GM12878 (cell line): ENCODE data around the gene ANTKMT. TPM values are rescaled to one million over a fixed set of nuclear protein-coding genes. Genes with fewer than 3 reads are reported as not detected.
A peak's percentile ranks its signal among the peaks of the same experiment; 100 is the strongest.

Source experiments
- ATAC-seq: fragments of 200-7000 bp; cut with Tn5 transposase; 3 replicates; pipeline ENCODE4 v1.9.1; 2020; ENCODE audit warnings: mild to moderate bottlenecking, moderate library complexity
- BruUV-seq: library from RNA; stranded (reverse); fragments of 400-500 nt; replicated peaks from 2 replicates; lab custom pipeline; 2021; lab: Mats Ljungman, UMichigan
- CTCF ChIA-PET: fragments of 300-600 bp; sonication (Branson Sonifier 250); formaldehyde crosslinking; extraction: SDS; loops from one replicate; lab custom pipeline; 2021; ENCODE audit warnings: inconsistent platforms; lab: Yijun Ruan, JAX
- POLR2A ChIA-PET: fragments of 350-600 bp; formaldehyde crosslinking; extraction: SDS; loops from one replicate; lab custom pipeline; 2021; ENCODE audit warnings: inconsistent platforms; lab: Charles Lee
- RAD21 ChIA-PET: fragments of 300-600 bp; sonication (Branson Sonifier 250); formaldehyde crosslinking; loops from one replicate; lab custom pipeline; 2023; ENCODE audit warnings: antibody characterized with exemption; ENCODE audit not compliant: unreplicated experiment; lab: Charles Lee
- SMC1A ChIA-PET: fragments of 300-600 bp; sonication (Branson Sonifier 250); formaldehyde crosslinking; loops from one replicate; lab custom pipeline; 2023; ENCODE audit not compliant: unreplicated experiment, uncharacterized antibody; lab: Charles Lee
- DNase-seq: peaks from one replicate; pipeline ENCODE4 v3.0.0-alpha.2; 2011; ENCODE audit warnings: low read depth, low spot score
- FAIRE-seq: peaks from 3 replicates; lab custom pipeline; 2011; peaks lifted over from hg19 to GRCh38; lab: Jason Lieb, UNC
- H2AFZ ChIP-seq: 2 replicates; pipeline ENCODE4 v1.6.0; 2011; ENCODE audit warnings: low read depth, low read length, control low read depth; ENCODE audit not compliant: control insufficient read depth
- H3K27ac ChIP-seq: 2 replicates; pipeline ENCODE4 v1.5.1; 2011; ENCODE audit warnings: control low read depth; ENCODE audit not compliant: control insufficient read depth, insufficient read depth
- H3K27me3 ChIP-seq, 2 experiments: replicated peaks in 1 of 2; 2 replicates each; pipeline versions ENCODE4 v1.6.0 to v1.6.1; 2011; ENCODE audit warnings: low read length in 1 of 2; ENCODE audit not compliant: control insufficient read depth in 2 of 2, insufficient read depth in 2 of 2
- H3K36me3 ChIP-seq, 2 experiments: 2 replicates each; pipeline ENCODE4 v1.5.1; 2011; ENCODE audit warnings: low read length in 1 of 2; ENCODE audit not compliant: control insufficient read depth in 2 of 2, insufficient read depth in 2 of 2
- H3K4me1 ChIP-seq: 2 replicates; pipeline ENCODE4 v1.6.1; 2011; ENCODE audit warnings: mild to moderate bottlenecking, low read length, moderate library complexity, mixed read lengths; ENCODE audit not compliant: control insufficient read depth, insufficient read depth
- H3K4me2 ChIP-seq: 2 replicates; pipeline ENCODE4 v1.6.0; 2011; ENCODE audit warnings: control low read depth; ENCODE audit not compliant: control insufficient read depth, insufficient read depth
- H3K4me3 ChIP-seq: fragments of 200-600 bp; sonication (generic); 2 replicates; pipeline ENCODE4 v1.5.1; 2016
- H3K79me2 ChIP-seq: 2 replicates; pipeline ENCODE4 v1.6.0; 2011; ENCODE audit warnings: low read length; ENCODE audit not compliant: control insufficient read depth, insufficient read depth
- H3K9ac ChIP-seq: 2 replicates; pipeline ENCODE4 v1.8.0; 2011; ENCODE audit warnings: low read length, control low read depth, mixed read lengths; ENCODE audit not compliant: control insufficient read depth, insufficient read depth
- H3K9me3 ChIP-seq: replicated peaks from 3 replicates; pipeline ENCODE4 v1.5.1; 2011; ENCODE audit warnings: mild to moderate bottlenecking, low read length; ENCODE audit not compliant: control insufficient read depth, insufficient read depth
- H4K20me1 ChIP-seq: 2 replicates; pipeline ENCODE4 v1.6.0; 2011; ENCODE audit not compliant: control insufficient read depth, insufficient read depth
- BACH1 ChIP-seq: fragments of 450-650 bp; IDR thresholded peaks from 2 replicates; pipeline ENCODE4 v1.6.1; 2017; ENCODE audit warnings: mild to moderate bottlenecking, borderline replicate concordance
- POLR2A ChIP-seq: IDR thresholded peaks from 2 replicates; pipeline ENCODE4 v1.6.1; 2011; ENCODE audit warnings: low read depth, mild to moderate bottlenecking, low read length
- WGBS: methylation state at CpG from one replicate; pipeline ENCODE4 v1.1.6; 2016; ENCODE audit warnings: low lambda C conversion rate; ENCODE audit not compliant: insufficient replicate concordance, insufficient coverage; ENCODE audit errors: missing lambda C conversion rate; 5-methylcytosine and 5-hydroxymethylcytosine counted together
- in situ Hi-C: fragments of 300-500 bp; cut with MboI; formaldehyde crosslinking; loops from 9 replicates; pipeline ENCODE4 v1.14.3; 2018; ENCODE audit warnings: mixed read lengths
- intact Hi-C: fragments of 100-400 bp; cut with micrococcal nuclease; formaldehyde crosslinking; loops from one replicate; pipeline ENCODE4 v1.14.2; 2022; ENCODE audit not compliant: unreplicated experiment
- polyA plus RNA-seq, 11 experiments: library from polyadenylated mRNA; depleted of rRNA in 4 of 11; unstranded in 6 of 11; stranded (reverse) in 5 of 11; fragments of >200 nt; fragmentation: Nextera tagmentation in 4 of 11; fragmentation: Illumina TruSeq in 1 of 11; extraction: Ambion mirVana in 4 of 11; extraction: Trizol in 1 of 11; gene quantifications; 1 replicate in 1 of 11; 2 replicates in 10 of 11; pipeline versions ENCODE4 v1.2.1 to v1.2.3, GENCODE V29; 2011 to 2016; ENCODE audit warnings: inconsistent platforms in 2 of 11, missing spikeins in 2 of 11, low read depth in 1 of 11
- total RNA-seq, 4 experiments: library from RNA; depleted of rRNA in 3 of 4; stranded (reverse); fragments of >200 nt in 3 of 4; fragmentation: Illumina TruSeq in 1 of 4; extraction: Trizol in 1 of 4; gene quantifications; 2 replicates each; pipeline versions ENCODE4 v1.2.1 to v1.2.3, GENCODE V29; 2013 to 2021
- TF ChIP-seq, protein P1 (sequence below): fragments of 450-650 bp; formaldehyde crosslinking; IDR thresholded peaks from 2 replicates; pipeline ENCODE4 v1.4.0; 2020; ENCODE audit warnings: mild to moderate bottlenecking, moderate library complexity

ANTKMT gene
- total and polyA plus RNA-seq, 10 of the 15 experiments (the other 5 are each of a cell fraction or from before 2014, with no cell fraction given) = 0.58 to 60.5 (median 25.8) TPM

- TF ChIP-seq, protein P1, sequence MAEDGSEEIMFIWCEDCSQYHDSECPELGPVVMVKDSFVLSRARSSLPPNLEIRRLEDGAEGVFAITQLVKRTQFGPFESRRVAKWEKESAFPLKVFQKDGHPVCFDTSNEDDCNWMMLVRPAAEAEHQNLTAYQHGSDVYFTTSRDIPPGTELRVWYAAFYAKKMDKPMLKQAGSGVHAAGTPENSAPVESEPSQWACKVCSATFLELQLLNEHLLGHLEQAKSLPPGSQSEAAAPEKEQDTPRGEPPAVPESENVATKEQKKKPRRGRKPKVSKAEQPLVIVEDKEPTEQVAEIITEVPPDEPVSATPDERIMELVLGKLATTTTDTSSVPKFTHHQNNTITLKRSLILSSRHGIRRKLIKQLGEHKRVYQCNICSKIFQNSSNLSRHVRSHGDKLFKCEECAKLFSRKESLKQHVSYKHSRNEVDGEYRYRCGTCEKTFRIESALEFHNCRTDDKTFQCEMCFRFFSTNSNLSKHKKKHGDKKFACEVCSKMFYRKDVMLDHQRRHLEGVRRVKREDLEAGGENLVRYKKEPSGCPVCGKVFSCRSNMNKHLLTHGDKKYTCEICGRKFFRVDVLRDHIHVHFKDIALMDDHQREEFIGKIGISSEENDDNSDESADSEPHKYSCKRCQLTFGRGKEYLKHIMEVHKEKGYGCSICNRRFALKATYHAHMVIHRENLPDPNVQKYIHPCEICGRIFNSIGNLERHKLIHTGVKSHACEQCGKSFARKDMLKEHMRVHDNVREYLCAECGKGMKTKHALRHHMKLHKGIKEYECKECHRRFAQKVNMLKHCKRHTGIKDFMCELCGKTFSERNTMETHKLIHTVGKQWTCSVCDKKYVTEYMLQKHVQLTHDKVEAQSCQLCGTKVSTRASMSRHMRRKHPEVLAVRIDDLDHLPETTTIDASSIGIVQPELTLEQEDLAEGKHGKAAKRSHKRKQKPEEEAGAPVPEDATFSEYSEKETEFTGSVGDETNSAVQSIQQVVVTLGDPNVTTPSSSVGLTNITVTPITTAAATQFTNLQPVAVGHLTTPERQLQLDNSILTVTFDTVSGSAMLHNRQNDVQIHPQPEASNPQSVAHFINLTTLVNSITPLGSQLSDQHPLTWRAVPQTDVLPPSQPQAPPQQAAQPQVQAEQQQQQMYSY (CRISPR knock-in tag) = no peak
Observed at GRCh38 chr16:674968-675883, 45.7 kb upstream of the ANTKMT start, which contains the start of gene RHBDL1 (continued).

- in situ Hi-C loops = no loop called here
- POLR2A ChIA-PET = no interaction called here
- no TSS peak for BruUV-seq
Observed at GRCh38 chr16:675884-676564, 44.9 kb upstream of the ANTKMT start.

More at GRCh38 chr16:675884-676564, 44.9 kb upstream of the ANTKMT start:
- intact Hi-C loops = no loop called here
- H3K9ac ChIP-seq = no peak overlapping the region
- CTCF ChIA-PET = interaction anchor here (0.7 kb wide), 1 partner anchor 535 kb away, joined by 3 read pairs; no protein-coding TSS in a partner anchor
- RAD21 ChIA-PET = interaction anchor here (0.8 kb wide), 1 partner anchor 40 kb away, joined by 3 read pairs; the partner anchor contains the start of gene METTL26
- H3K36me3 ChIP-seq = peaks cover 0 to 11% of the 10 kb centered on the region in 2 experiments; a peak in 2 of 4 replicates
- no peaks in the 10 kb centered on the region for H3K4me1 ChIP-seq
- no peak overlapping the region for H3K27ac ChIP-seq
- H3K4me3 ChIP-seq = no peak overlapping the region
- DNase-seq = no peak
- no peak overlapping the region for H3K4me2 ChIP-seq
- no peak for FAIRE-seq
- H3K79me2 ChIP-seq = peaks cover 7% of the 10 kb centered on the region
- SMC1A ChIA-PET = no interaction called here
- H3K9me3 ChIP-seq = no peaks in the 10 kb centered on the region
- no peak for ATAC-seq
- 61% methylated on average over 19 of the region's 25 CpGs for WGBS
- no peak overlapping the region for H2AFZ ChIP-seq
- no peak for TF ChIP-seq BACH1
- TF ChIP-seq POLR2A = peak; percentile 16; the same call in 1 of the 2 replicates
- H3K27me3 ChIP-seq = no peaks in the 10 kb centered on the region
- H4K20me1 ChIP-seq = no peaks in the 10 kb centered on the region; the same call in 1 of the 2 replicates
